K562 (cell line): ENCODE measurements around the gene HSD17B11.

ENCODE experiments used
- BRCA1 ChIP-seq, 2 experiments: fragments of 450-650 bp in 1 of 2; sonication (generic) in 1 of 2; formaldehyde crosslinking in 1 of 2; IDR thresholded peaks; 2 replicates each; pipeline versions ENCODE4 v1.5.0 to v1.6.1; 2017 to 2020; ENCODE audit warnings: mild to moderate bottlenecking in 1 of 2, missing genetic modification reagents in 1 of 2
- CHD4 ChIP-seq: fragments of 200-600 bp; sonication (generic); IDR thresholded peaks from 3 replicates; pipeline ENCODE4 v1.6.1; 2012; ENCODE audit warnings: low read depth, mild to moderate bottlenecking, mixed read lengths, low read length, inconsistent platforms; ENCODE audit not compliant: insufficient read depth, insufficient replicate concordance, poor library complexity, severe bottlenecking
- GABPA ChIP-seq: fragments of 200-800 bp; sonication (Bioruptor generic); conservative IDR thresholded peaks from 2 replicates; pipeline ENCODE4 v1.6.1; 2016; ENCODE audit warnings: low read depth, missing genetic modification characterization, missing compliant biosample characterization
- NFATC3 ChIP-seq: fragments of 450-650 bp; IDR thresholded peaks from 2 replicates; pipeline ENCODE4 v1.6.1; 2017; ENCODE audit warnings: mild to moderate bottlenecking
- POLR2A ChIP-seq: fragments of 450-650 bp; conservative IDR thresholded peaks from 2 replicates; pipeline ENCODE4 v1.6.1; 2016
- POLR2AphosphoS5 ChIP-seq: IDR thresholded peaks from 2 replicates; pipeline ENCODE4 v1.6.1; 2011; ENCODE audit warnings: mild to moderate bottlenecking, low read depth, low read length, moderate library complexity; ENCODE audit not compliant: control insufficient read depth, insufficient read depth
- RAD21 ChIP-seq, 2 experiments: fragments of 250-450 bp in 1 of 2; fragments of 450-650 bp in 1 of 2; sonication (Bioruptor Pico) in 1 of 2; formaldehyde crosslinking in 1 of 2; IDR thresholded peaks in 1 of 2; conservative IDR thresholded peaks in 1 of 2; 2 replicates each; pipeline versions ENCODE4 v1.4.0 to v1.8.0; 2020 to 2022; ENCODE audit warnings: mild to moderate bottlenecking in 2 of 2, moderate library complexity in 1 of 2
- SP1 ChIP-seq: sonication (generic); formaldehyde crosslinking; IDR thresholded peaks from 2 replicates; pipeline ENCODE4 v1.8.1; 2022; ENCODE audit warnings: mild to moderate bottlenecking, missing genetic modification reagents
- THRAP3 ChIP-seq: fragments of 450-650 bp; IDR thresholded peaks from 2 replicates; pipeline ENCODE4 v1.6.1; 2016; ENCODE audit warnings: mild to moderate bottlenecking, inconsistent platforms, borderline replicate concordance

- no peak for TF ChIP-seq SP1 (CRISPR knock-in tag)
- TF ChIP-seq THRAP3, result no peak
- TF ChIP-seq POLR2A, result no peak
- TF ChIP-seq POLR2AphosphoS5, result no peak
- no peak for TF ChIP-seq RAD21 (CRISPR knock-in tag; conservative IDR thresholded peaks at IDR 0.05 in 1 of 2, IDR thresholded peaks at IDR 0.05 in 1 of 2)
- no peak for TF ChIP-seq GABPA (tag)
- no peak for TF ChIP-seq BRCA1 (IDR thresholded peaks at IDR 0.05)
- TF ChIP-seq BRCA1 (CRISPR knock-in tag; IDR thresholded peaks at IDR 0.05), result no peak
- no peak for TF ChIP-seq NFATC3
- no peak for TF ChIP-seq CHD4
Observed at GRCh38 chr4:87342872-87343271, 48.1 kb downstream of the HSD17B11 start.
